ENCODE results near the gene THSD4.

DNA sequence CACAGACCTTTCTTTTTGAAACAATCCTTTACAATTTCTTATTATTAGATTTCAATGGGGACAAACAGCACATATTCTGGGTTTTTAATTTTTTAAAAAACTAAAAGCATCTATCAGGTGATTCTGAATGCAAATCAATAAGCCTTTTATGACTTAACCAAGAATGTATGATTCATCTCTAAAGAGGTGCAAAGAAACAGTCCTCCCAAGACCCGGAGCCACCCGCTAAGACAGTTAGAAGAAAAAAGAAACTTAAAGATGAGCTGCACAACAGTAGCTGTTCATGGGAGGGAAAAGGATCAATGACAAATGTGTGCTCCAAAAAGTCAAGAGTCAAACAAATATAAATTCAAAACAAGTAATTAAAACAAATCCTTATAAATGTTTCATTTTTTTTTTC, 319.5 kb downstream of the THSD4 start:
- TF ChIP-seq EZH2 (optimal IDR thresholded peaks at IDR 0.05; ENCODE audit: low read depth, low read length) (no peak), EZH2phosphoT487 (IDR thresholded peaks at IDR 0.05; ENCODE audit: low read length) (no peak)
- TF ChIP-seq, protein P1, sequence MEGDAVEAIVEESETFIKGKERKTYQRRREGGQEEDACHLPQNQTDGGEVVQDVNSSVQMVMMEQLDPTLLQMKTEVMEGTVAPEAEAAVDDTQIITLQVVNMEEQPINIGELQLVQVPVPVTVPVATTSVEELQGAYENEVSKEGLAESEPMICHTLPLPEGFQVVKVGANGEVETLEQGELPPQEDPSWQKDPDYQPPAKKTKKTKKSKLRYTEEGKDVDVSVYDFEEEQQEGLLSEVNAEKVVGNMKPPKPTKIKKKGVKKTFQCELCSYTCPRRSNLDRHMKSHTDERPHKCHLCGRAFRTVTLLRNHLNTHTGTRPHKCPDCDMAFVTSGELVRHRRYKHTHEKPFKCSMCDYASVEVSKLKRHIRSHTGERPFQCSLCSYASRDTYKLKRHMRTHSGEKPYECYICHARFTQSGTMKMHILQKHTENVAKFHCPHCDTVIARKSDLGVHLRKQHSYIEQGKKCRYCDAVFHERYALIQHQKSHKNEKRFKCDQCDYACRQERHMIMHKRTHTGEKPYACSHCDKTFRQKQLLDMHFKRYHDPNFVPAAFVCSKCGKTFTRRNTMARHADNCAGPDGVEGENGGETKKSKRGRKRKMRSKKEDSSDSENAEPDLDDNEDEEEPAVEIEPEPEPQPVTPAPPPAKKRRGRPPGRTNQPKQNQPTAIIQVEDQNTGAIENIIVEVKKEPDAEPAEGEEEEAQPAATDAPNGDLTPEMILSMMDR (IDR thresholded peaks at IDR 0.05; ENCODE audit: low read length) = no peak

All from MM.1S (cell line).